ENCODE results near the gene GCNA. TPM values are rescaled to one million over a fixed set of nuclear protein-coding genes. Genes with fewer than 3 reads are reported as not detected.

Gene GCNA
- total RNA-seq (2014; rRNA removed; shearing (Covaris generic); ENCODE audit: low replicate concordance), result 1.1 and 1.4 TPM in 2 replicates

DNA sequence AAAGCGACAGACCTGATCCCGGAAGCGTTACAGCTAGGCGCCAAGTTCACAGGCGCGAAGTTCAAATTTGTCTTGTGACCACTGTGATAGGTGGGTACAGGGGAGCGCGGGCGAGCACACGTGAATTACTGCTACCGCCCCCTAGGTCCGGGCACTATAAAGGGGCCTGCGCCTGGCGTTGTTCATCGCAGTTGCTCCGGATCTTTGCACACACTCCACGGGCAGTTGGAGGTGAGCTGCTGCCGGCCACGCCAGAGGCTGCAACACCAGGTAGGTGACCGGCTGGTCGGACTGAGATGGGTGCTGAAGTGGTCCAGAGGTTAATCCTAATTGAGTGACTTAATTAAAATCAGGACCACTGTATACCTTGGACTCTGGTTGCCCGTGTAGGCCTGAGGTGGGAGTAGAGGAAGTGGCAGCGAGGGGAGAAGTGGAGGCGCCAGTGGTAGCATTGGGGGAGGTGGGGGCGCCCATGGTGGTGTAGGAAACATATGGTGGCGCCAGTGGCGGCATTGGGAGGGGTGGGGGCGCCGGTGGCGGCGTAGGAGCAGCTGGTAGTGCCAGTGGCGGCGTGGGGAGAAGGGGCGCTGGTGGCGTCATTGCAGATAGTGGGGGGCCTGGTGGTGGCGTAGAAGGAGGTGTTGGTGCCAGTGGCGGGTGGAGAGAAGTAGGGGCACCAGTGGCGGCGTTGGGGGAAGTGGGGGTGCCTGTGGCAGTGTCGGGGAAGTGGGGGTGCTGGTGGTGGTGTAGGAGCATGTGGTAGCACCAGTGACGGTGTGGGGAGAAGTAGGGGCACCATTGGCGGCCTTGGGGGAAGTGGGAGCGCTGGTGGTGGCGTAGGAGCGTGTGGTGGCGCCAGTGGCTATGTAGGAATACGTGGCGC, at the start of gene GCNA:
Gene GCNA, plus strand, starts transcription at position 185 of the 883 bp plus-strand sequence. CDS start 2,385 bp downstream, outside the sequence.
- Histone ChIP-seq H3K36me3 (peaks cover 20% of the 10 kb centered on the region), H3K9me3 (no peaks in the 10 kb centered on the region), H3K4me3 (no peak within 1 kb of the TSS), H3K27me3 (no peaks in the 10 kb centered on the region)
- DNase-seq, result no peak

GRCh38 chrX:71532078-71532752, 46.0 kb upstream of the GCNA start:
- H3K4me3 ChIP-seq, result peak overlapping the region; percentile 72
- H3K9me3 ChIP-seq, result no peaks in the 10 kb centered on the region
- no peaks in the 10 kb centered on the region for H3K27me3 ChIP-seq
- peak; percentile 5 for DNase-seq
- peaks cover 3% of the 10 kb centered on the region; the same call in 1 of the 2 replicates for H3K36me3 ChIP-seq

DNA sequence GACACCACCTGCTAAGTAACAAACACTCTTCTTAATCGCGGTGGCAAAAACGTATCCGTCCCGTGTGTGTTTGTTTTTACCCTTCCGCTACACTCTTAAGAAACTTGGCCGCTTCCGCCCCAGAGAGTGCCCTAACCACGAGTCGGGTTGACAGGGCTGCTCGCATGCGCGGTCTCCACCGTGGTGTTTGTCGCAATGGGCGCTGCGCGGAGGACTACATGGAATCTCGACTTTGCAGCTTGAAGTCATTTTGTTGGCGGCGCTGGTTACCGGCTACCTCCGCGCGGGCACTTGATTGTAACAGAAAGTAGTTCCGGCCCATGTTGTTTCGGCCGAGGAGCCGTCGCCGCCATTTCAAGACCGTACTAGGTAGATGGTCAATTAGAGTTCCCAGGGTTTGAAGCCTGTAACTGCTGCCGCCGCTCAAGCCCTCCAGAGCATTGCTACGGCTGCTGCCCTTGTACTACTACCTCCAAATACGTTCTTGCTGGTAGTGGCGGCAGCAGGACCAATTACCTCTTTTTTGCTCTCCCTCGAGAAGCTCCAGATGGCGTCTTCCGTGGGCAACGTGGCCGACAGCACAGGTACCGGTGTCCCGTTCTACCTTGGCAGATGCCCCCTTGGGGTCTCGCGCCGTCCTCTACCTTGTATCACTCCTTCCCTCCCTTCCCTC, 45.3 kb upstream of the GCNA start, which contains the start of gene OGT:
Gene OGT, plus strand, starts transcription at position 352 of the 673 bp plus-strand sequence. Its CDS starts 196 bp downstream, at position 548.
- Histone ChIP-seq H3K36me3 (peaks cover 7% of the 10 kb centered on the region), H3K27me3 (no peaks in the 10 kb centered on the region), H3K4me3 (peak within 1 kb of the TSS; percentile 72), H3K9me3 (no peaks in the 10 kb centered on the region)
- DNase-seq, result peak; percentile 96

DNA sequence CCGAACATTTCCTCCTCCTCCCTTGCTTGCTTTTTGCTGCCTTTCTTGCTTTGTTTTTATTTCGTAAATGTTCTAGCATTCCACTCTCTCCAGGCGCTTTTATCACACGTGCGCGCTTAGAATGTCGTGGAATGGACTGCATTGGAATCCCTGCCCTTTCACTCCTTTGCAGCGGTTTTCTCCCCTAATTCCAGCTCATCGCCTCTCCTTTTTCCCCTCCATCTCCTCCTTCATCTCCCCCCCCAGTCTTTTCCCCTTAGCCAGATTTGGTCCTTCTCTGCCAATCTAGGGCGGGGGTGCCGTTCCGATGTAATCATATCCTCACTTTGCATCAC, 44.8 kb upstream of the GCNA start:
- no peaks in the 10 kb centered on the region for H3K9me3 ChIP-seq
- H3K36me3 ChIP-seq, result peaks cover 13% of the 10 kb centered on the region
- no peaks in the 10 kb centered on the region for H3K27me3 ChIP-seq
- H3K4me3 ChIP-seq, result peak overlapping the region; percentile 72
- no peak for DNase-seq

DNA sequence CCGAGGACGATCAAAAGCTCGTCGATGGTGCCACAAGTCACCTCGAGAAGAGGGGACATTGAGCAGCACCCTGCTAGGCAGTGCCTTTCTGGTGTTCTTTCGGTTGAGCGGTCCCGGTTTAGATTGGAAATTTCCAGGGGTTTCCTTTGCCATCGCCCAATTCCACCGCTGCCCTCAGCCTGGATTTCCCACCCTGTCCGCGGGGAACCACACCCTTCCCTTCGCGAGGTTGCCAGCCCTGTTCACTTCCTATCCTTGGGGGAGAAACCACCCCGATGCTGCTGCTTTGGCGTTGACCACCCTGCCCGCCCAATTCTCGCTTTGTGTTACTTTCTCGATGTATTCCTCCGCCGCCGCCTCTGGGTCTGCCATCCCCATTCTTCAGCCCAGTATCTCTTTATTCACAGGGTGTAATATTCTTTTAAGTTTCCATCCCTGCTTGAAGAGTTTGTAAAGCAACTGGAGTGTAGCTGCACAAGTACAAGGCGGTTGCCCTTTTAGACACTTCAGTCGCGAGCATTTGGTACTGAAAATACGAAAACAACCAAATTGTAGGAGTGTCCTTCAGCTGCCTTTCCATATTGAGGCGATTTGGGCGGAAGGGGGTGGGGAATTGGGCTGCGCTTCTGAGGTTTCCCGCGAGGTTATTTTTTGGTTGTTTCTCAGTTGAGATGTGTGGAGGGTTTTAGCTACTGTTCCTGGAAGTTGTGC, 44.2 kb upstream of the GCNA start:
- peak; percentile 55 for DNase-seq
- Histone ChIP-seq H3K27me3 (no peaks in the 10 kb centered on the region), H3K36me3 (peaks cover 18% of the 10 kb centered on the region), H3K4me3 (peak overlapping the region; percentile 72), H3K9me3 (no peaks in the 10 kb centered on the region)

GRCh38 chrX:71534773-71535544, 43.3 kb upstream of the GCNA start:
- H3K27me3 ChIP-seq, result no peaks in the 10 kb centered on the region
- H3K4me3 ChIP-seq, result peak overlapping the region; percentile 72
- no peaks in the 10 kb centered on the region for H3K9me3 ChIP-seq
- peaks cover 22% of the 10 kb centered on the region for H3K36me3 ChIP-seq
- no peak for DNase-seq

- peaks cover 29% of the 10 kb centered on the region for H3K36me3 ChIP-seq
- no peak for DNase-seq
- no peaks in the 10 kb centered on the region for H3K27me3 ChIP-seq
- H3K9me3 ChIP-seq, result no peaks in the 10 kb centered on the region
- H3K4me3 ChIP-seq, result peak overlapping the region; percentile 72
Observed at GRCh38 chrX:71536285-71536684, 42.0 kb upstream of the GCNA start.

DNA sequence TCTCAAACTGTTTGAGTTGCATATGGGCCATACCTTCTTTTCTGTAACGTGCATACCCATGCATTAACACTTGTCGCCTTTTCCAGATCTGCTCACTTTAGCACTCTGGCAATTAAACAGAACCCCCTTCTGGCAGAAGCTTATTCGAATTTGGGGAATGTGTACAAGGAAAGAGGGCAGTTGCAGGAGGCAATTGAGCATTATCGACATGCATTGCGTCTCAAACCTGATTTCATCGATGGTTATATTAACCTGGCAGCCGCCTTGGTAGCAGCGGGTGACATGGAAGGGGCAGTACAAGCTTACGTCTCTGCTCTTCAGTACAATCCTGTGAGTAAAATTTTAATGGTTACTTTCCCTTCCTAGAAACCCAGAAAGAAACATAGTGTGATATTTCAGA, 40.5 kb upstream of the GCNA start:
- H3K27me3 ChIP-seq, result no peaks in the 10 kb centered on the region
- H3K4me3 ChIP-seq, result no peak overlapping the region
- H3K9me3 ChIP-seq, result no peaks in the 10 kb centered on the region
- no peak for DNase-seq
- peaks cover 30% of the 10 kb centered on the region for H3K36me3 ChIP-seq

DNA sequence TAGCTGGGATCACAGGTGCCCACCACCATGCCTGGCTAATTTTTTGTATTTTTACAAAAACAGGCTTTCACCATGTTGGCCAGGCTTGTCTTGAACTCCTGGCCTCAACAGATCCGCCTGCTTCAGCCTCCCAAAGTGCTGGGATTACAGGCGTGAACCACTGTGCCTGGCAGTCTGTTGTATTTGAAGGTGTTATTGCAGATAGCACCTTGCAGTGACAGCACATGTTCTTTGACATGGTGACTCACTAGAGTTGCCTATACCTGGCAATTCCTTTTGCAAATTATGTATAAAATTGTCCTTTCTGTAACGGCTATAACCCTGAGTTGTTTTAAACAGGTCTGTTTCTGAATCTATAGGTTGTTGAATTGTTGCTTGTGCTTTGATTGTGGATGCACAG, 37.4 kb upstream of the GCNA start:
- Histone ChIP-seq H3K27me3 (no peaks in the 10 kb centered on the region), H3K36me3 (peaks cover 49% of the 10 kb centered on the region), H3K9me3 (no peaks in the 10 kb centered on the region), H3K4me3 (no peak overlapping the region)
- no peak for DNase-seq

- Histone ChIP-seq H3K36me3 (peaks cover 54% of the 10 kb centered on the region), H3K9me3 (no peaks in the 10 kb centered on the region), H3K27me3 (no peaks in the 10 kb centered on the region), H3K4me3 (no peak overlapping the region)
- DNase-seq, result peak; percentile 30
Observed at GRCh38 chrX:71541210-71542022, 36.8 kb upstream of the GCNA start.

- Histone ChIP-seq H3K9me3 (no peaks in the 10 kb centered on the region), H3K27me3 (no peaks in the 10 kb centered on the region), H3K36me3 (peaks cover 61% of the 10 kb centered on the region), H3K4me3 (no peak overlapping the region)
- no peak for DNase-seq
Observed at GRCh38 chrX:71542411-71542810, 35.8 kb upstream of the GCNA start.

DNA sequence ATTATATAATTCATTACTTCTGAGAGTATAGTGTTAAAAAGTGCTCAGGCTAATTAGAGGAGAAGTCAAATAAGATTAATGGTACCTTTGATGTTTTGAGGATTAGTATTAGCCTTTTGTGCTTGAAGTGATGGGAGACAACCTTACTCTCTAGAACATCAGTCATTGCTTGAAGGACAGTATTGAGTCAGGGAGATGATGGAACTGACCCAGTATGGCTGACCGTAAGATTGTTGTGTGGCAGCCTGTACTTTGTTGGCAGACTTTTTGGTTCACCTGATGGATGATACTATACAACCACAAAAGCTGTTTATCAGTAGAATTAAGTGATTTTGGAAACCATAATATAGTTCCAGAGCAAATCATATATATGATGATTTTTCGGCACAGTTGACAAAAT, 35.4 kb upstream of the GCNA start:
- Histone ChIP-seq H3K27me3 (no peaks in the 10 kb centered on the region), H3K9me3 (no peaks in the 10 kb centered on the region), H3K4me3 (no peak overlapping the region), H3K36me3 (peaks cover 59% of the 10 kb centered on the region)
- no peak for DNase-seq

- Histone ChIP-seq H3K36me3 (peaks cover 59% of the 10 kb centered on the region), H3K9me3 (no peaks in the 10 kb centered on the region), H3K4me3 (no peak overlapping the region), H3K27me3 (no peaks in the 10 kb centered on the region)
- DNase-seq, result peak; percentile 46
Observed at GRCh38 chrX:71543316-71543715, 34.9 kb upstream of the GCNA start.

DNA sequence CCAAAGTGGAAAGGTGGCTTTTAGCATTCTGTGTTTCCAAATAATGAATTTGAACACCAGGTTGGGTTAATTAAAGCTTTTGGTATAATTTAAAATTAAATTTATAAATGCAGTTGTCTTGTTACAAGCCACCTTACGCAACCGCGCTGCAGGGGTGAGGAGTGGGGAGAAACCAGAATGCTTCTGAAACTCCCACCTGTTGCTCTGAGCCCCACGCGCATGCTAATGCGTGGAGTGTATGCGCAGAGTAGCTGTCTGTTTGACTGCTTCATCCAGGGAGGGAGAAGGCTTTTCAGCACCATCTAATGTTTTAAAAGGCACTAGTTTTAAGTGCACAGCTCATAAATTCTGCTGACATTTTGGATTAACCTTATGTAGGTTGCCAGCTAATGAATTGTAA, 32.9 kb upstream of the GCNA start:
- Histone ChIP-seq H3K27me3 (no peaks in the 10 kb centered on the region), H3K9me3 (no peaks in the 10 kb centered on the region), H3K36me3 (peaks cover 53% of the 10 kb centered on the region), H3K4me3 (no peak overlapping the region)
- no peak for DNase-seq

GRCh38 chrX:71546879-71547278, 31.4 kb upstream of the GCNA start:
- DNase-seq, result no peak
- no peaks in the 10 kb centered on the region for H3K9me3 ChIP-seq
- peaks cover 46% of the 10 kb centered on the region for H3K36me3 ChIP-seq
- H3K27me3 ChIP-seq, result no peaks in the 10 kb centered on the region
- no peak overlapping the region for H3K4me3 ChIP-seq
